ENCODE data around the gene RTN4R.
"Not testable (repeated sequence)": the region's sequence is repeated elsewhere in the genome, so short reads cannot be mapped to it uniquely, and the experiment has no call there.

RTN4R gene

GRCh38 chr22:20282901-20283673 is 15.0 kb upstream of the RTN4R start:
- no peak overlapping the region for H2AFZ ChIP-seq (ENCODE audit: low read length)
- no peaks in the 10 kb centered on the region for H3K79me2 ChIP-seq (ENCODE audit: insufficient read depth, low read length)
- TF ChIP-seq EZH2phosphoT487 (IDR thresholded peaks at IDR 0.05; ENCODE audit: borderline replicate concordance) = no peak
- TF ChIP-seq, protein P1, sequence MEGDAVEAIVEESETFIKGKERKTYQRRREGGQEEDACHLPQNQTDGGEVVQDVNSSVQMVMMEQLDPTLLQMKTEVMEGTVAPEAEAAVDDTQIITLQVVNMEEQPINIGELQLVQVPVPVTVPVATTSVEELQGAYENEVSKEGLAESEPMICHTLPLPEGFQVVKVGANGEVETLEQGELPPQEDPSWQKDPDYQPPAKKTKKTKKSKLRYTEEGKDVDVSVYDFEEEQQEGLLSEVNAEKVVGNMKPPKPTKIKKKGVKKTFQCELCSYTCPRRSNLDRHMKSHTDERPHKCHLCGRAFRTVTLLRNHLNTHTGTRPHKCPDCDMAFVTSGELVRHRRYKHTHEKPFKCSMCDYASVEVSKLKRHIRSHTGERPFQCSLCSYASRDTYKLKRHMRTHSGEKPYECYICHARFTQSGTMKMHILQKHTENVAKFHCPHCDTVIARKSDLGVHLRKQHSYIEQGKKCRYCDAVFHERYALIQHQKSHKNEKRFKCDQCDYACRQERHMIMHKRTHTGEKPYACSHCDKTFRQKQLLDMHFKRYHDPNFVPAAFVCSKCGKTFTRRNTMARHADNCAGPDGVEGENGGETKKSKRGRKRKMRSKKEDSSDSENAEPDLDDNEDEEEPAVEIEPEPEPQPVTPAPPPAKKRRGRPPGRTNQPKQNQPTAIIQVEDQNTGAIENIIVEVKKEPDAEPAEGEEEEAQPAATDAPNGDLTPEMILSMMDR (conservative IDR thresholded peaks at IDR 0.05; ENCODE audit: low read length) = no peak
- no peak overlapping the region for H3K9ac ChIP-seq (ENCODE audit: low read depth, low read length, poor library complexity, severe bottlenecking)
- H3K4me1 ChIP-seq (ENCODE audit: insufficient read depth, low read length, poor library complexity, severe bottlenecking) = no peaks in the 10 kb centered on the region
- H3F3A ChIP-seq (ENCODE audit: low read depth) = no peaks in the 10 kb centered on the region
- no peaks in the 10 kb centered on the region for H3K27me3 ChIP-seq (ENCODE audit: insufficient read depth, low read length, poor library complexity, severe bottlenecking)
- no peak overlapping the region for H3K4me2 ChIP-seq (ENCODE audit: low read depth, low read length, poor library complexity, severe bottlenecking)
- no peaks in the 10 kb centered on the region for H4K20me1 ChIP-seq (ENCODE audit: insufficient read depth, low read length, poor library complexity, severe bottlenecking)
- H3K9me3 ChIP-seq (ENCODE audit: insufficient read depth, low read depth, low read length) = no peaks in the 10 kb centered on the region
- no peak overlapping the region for H3K4me3 ChIP-seq (ENCODE audit: low read length, poor library complexity, severe bottlenecking)
- no peaks in the 10 kb centered on the region for H3K9me2 ChIP-seq (replicated peaks; ENCODE audit: low read depth, low read length)
- H3K36me3 ChIP-seq (ENCODE audit: insufficient read depth, low read length) = no peaks in the 10 kb centered on the region

GRCh38 chr22:20281891-20282290 is 13.8 kb upstream of the RTN4R start:
- Histone ChIP-seq H3K79me2 (ENCODE audit: insufficient read depth, low read length) (no peaks in the 10 kb centered on the region), H4K20me1 (ENCODE audit: insufficient read depth, low read length, poor library complexity, severe bottlenecking) (no peaks in the 10 kb centered on the region), H3F3A (ENCODE audit: low read depth) (no peaks in the 10 kb centered on the region), H3K4me2 (ENCODE audit: low read depth, low read length, poor library complexity, severe bottlenecking) (no peak overlapping the region), H3K4me3 (ENCODE audit: low read length, poor library complexity, severe bottlenecking) (no peak overlapping the region), H2AFZ (ENCODE audit: low read length) (no peak overlapping the region), H3K9me3 (ENCODE audit: insufficient read depth, low read depth, low read length) (no peaks in the 10 kb centered on the region), H3K27me3 (ENCODE audit: insufficient read depth, low read length, poor library complexity, severe bottlenecking) (no peaks in the 10 kb centered on the region), H3K9ac (ENCODE audit: low read depth, low read length, poor library complexity, severe bottlenecking) (no peak overlapping the region), H3K36me3 (ENCODE audit: insufficient read depth, low read length) (no peaks in the 10 kb centered on the region), H3K9me2 (replicated peaks; ENCODE audit: low read depth, low read length) (no peaks in the 10 kb centered on the region), H3K4me1 (ENCODE audit: insufficient read depth, low read length, poor library complexity, severe bottlenecking) (no peaks in the 10 kb centered on the region)
- TF ChIP-seq, protein P1 (conservative IDR thresholded peaks at IDR 0.05; ENCODE audit: low read length) = no peak
- TF ChIP-seq EZH2phosphoT487 (IDR thresholded peaks at IDR 0.05; ENCODE audit: borderline replicate concordance) = no peak

- H3K9me2 ChIP-seq (replicated peaks; ENCODE audit: low read depth, low read length); H3K9ac ChIP-seq (ENCODE audit: low read depth, low read length, poor library complexity, severe bottlenecking); H3F3A ChIP-seq (ENCODE audit: low read depth); H3K4me1 ChIP-seq (ENCODE audit: insufficient read depth, low read length, poor library complexity, severe bottlenecking); H4K20me1 ChIP-seq (ENCODE audit: insufficient read depth, low read length, poor library complexity, severe bottlenecking); H3K4me3 ChIP-seq (ENCODE audit: low read length, poor library complexity, severe bottlenecking); H3K36me3 ChIP-seq (ENCODE audit: insufficient read depth, low read length); H3K9me3 ChIP-seq (ENCODE audit: insufficient read depth, low read depth, low read length); H3K4me2 ChIP-seq (ENCODE audit: low read depth, low read length, poor library complexity, severe bottlenecking); H3K27me3 ChIP-seq (ENCODE audit: insufficient read depth, low read length, poor library complexity, severe bottlenecking); H3K79me2 ChIP-seq (ENCODE audit: insufficient read depth, low read length); H2AFZ ChIP-seq (ENCODE audit: low read length): not testable (repeated sequence)
Observed at GRCh38 chr22:20281473-20281872, 13.4 kb upstream of the RTN4R start.

DNA sequence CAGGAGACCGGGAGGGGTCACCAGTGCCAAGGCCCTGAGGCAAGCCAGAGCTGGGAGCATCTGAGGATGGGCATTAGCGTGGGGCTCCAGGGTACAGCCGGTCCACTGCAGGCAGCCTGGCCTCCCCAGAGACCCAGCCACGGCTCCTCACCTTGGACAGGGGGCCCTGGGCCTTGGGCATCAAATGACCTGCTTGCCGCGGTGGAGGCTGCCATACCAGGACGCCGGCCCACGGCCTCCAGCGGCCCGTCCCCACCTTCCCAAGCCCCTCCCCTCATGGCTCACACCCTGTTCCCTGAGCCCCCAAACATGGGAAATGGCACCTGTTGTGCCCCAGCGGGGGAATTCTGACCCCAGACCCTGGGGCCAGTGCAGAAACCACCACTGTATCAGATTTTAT is 12.7 kb upstream of the RTN4R start:
- H3K27me3 ChIP-seq (ENCODE audit: insufficient read depth, low read length, poor library complexity, severe bottlenecking) = no peaks in the 10 kb centered on the region

GRCh38 chr22:20280163-20280562 is 12.0 kb upstream of the RTN4R start:
- not testable (repeated sequence) for H4K20me1 ChIP-seq (ENCODE audit: insufficient read depth, low read length, poor library complexity, severe bottlenecking); H3K4me3 ChIP-seq (ENCODE audit: low read length, poor library complexity, severe bottlenecking); H3K27me3 ChIP-seq (ENCODE audit: insufficient read depth, low read length, poor library complexity, severe bottlenecking); H3K4me2 ChIP-seq (ENCODE audit: low read depth, low read length, poor library complexity, severe bottlenecking); H3K4me1 ChIP-seq (ENCODE audit: insufficient read depth, low read length, poor library complexity, severe bottlenecking); H3K36me3 ChIP-seq (ENCODE audit: insufficient read depth, low read length); H2AFZ ChIP-seq (ENCODE audit: low read length); H3K9ac ChIP-seq (ENCODE audit: low read depth, low read length, poor library complexity, severe bottlenecking); H3F3A ChIP-seq (ENCODE audit: low read depth); H3K79me2 ChIP-seq (ENCODE audit: insufficient read depth, low read length); H3K9me2 ChIP-seq (replicated peaks; ENCODE audit: low read depth, low read length); H3K9me3 ChIP-seq (ENCODE audit: insufficient read depth, low read depth, low read length)

More for the DNA sequence above, 12.7 kb upstream of the RTN4R start:
- no peaks in the 10 kb centered on the region for H3K9me2 ChIP-seq (replicated peaks; ENCODE audit: low read depth, low read length)
- H3K79me2 ChIP-seq (ENCODE audit: insufficient read depth, low read length) = no peaks in the 10 kb centered on the region
- H3K9ac ChIP-seq (ENCODE audit: low read depth, low read length, poor library complexity, severe bottlenecking) = no peak overlapping the region
- no peak overlapping the region for H2AFZ ChIP-seq (ENCODE audit: low read length)
- no peak overlapping the region for H3K4me2 ChIP-seq (ENCODE audit: low read depth, low read length, poor library complexity, severe bottlenecking)
- TF ChIP-seq EZH2phosphoT487 (IDR thresholded peaks at IDR 0.05; ENCODE audit: borderline replicate concordance) = no peak
- TF ChIP-seq, protein P1 (conservative IDR thresholded peaks at IDR 0.05; ENCODE audit: low read length) = no peak
- H3K4me3 ChIP-seq (ENCODE audit: low read length, poor library complexity, severe bottlenecking) = no peak overlapping the region
- H3K36me3 ChIP-seq (ENCODE audit: insufficient read depth, low read length) = no peaks in the 10 kb centered on the region
- no peaks in the 10 kb centered on the region for H3F3A ChIP-seq (ENCODE audit: low read depth)
- H3K4me1 ChIP-seq (ENCODE audit: insufficient read depth, low read length, poor library complexity, severe bottlenecking) = no peaks in the 10 kb centered on the region
- no peaks in the 10 kb centered on the region for H4K20me1 ChIP-seq (ENCODE audit: insufficient read depth, low read length, poor library complexity, severe bottlenecking)
- H3K9me3 ChIP-seq (ENCODE audit: insufficient read depth, low read depth, low read length) = no peaks in the 10 kb centered on the region

Data from Loucy (cell line).